HPDE6-E6E7 (cell line): ENCODE measurements around the gene SLC1A3.

Source experiments
- DNase-seq: peaks from one replicate; pipeline ENCODE4 v3.0.0; 2011; ENCODE audit warnings: missing footprints; ENCODE audit errors: extremely low spot score

Gene SLC1A3

DNA sequence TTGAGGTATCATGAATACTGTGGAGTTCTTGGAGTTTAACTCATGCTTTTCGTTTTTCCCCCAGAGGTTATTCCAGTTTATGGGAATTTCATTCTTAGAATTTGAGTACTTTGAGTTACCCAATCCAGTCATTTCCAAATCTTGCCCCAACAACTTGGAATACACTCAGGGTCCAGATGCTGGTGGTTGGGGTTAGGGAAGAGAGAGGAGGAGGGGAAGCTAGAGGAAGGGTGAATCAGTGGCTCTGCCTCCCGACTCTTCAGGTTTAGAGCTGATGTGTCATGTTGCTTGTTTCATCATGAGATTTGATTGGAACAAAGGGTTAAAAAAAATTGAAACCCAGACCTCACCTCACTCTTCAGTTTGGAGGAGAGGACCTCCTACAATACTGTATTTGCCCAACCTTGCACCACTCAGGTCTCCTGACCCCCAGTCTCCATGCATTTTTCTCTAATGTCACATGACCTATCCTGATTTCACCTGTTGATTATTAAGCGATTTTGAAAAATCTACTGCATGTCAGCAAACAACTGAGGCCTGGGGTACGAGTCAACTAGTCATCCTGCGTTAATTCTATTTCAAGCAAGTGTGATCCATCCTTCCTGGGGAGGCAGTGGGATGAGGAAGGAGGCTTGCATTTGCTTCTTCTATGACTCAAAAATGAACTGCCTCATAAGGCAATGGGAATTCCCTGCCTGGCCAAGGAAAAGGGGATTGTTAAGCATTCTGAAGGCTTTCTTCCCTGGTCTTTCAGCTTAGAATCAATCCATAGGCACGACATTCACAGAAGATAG lies 6.2 kb upstream of the SLC1A3 start:
- no peak for DNase-seq

DNA sequence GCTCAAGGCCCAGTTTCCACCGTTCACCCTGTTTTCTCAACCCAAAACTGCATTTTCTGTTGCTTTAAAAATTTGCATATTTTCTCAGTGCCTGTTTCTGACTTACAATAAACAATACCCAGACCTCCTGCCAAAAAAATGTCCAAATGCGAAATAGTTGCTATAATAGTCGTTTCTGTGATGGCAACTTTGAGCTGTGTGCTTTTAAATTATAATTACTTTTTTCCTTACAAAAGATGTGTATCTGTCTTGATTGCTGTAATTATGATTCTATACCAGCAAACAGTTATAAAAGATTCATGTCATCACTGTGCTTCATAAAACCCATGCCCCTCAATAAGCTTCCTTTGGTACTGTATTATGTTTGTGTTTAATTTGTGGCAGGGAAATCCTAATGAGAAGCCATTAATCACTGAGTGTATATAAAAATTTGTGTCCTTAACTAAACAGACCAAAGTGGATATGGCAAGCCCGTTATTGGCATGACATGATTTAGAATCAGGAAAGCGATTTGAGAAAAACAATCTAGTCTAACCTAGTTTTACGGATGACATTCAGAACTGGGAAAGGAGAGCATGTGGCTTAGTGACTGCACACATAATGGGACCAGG lies 5.4 kb upstream of the SLC1A3 start:
- DNase-seq, result no peak

DNA sequence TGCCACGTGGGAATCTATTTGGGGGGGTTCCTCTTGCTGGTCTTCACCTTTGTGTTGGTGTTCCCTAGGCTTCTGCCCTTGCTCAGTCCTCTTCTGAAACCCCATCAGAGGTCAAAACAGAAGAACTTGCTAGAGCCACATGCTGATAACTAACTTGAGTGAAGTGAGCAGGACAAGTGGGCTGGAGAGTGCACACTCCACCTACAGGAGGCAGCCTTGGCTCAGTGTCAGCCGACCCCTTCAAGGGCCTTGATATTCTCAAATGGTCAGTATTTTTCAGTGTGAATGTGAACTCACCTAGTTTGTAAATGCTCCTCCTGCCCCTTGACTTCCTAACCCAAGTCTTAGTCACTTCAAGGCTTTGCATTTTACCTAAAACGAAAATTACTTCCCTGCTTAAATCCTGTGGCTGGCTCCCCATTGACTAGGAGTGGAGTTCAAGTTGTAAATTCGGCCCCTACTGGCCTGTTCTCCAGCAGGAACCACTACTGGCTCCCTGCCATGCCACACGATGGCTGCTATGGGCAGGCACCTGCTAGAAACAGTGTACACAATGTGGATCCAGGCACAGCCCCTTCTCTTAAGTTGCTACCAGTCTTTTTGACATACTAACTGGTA lies 3.6 kb upstream of the SLC1A3 start:
- DNase-seq, result no peak

DNA sequence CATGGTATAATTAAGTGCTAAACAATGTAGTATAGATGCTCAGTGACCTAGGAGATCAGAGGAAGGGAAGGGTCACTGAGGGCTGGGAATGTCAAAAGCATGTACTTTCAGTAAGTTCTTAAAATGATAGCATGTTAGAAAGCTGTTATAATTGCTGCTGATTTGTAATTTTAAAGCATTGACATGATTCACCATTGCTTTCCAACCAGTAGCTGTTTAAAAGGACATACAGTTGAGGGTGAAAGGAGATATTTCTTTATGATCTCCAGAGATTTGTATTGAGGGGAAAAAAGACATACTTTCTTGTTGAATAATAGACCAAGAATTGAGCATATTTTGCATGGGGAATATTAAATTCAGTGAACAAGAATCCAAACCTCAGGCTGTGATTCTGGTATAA lies 1.2 kb upstream of the SLC1A3 start:
- DNase-seq, result no peak

DNA sequence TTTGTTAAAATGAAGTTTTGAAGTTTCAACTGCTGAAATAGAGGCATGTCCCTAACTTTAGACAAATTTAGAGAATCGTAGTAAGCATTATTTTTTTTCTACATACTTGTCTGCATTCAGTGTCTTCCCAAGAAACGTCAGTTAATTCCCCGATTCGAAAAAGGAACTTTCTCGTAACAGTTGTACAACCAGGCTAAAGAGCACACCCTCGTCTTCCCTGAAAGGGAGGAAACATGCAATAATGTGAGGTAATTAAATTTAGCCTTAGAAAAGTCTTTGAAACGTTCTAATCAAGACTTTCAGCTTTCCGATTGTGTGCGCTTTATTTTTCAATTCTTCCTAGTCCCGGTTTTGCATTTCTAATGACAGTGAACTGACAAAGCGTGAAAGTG lies 374 bp upstream of the SLC1A3 start:
- no peak for DNase-seq

DNA sequence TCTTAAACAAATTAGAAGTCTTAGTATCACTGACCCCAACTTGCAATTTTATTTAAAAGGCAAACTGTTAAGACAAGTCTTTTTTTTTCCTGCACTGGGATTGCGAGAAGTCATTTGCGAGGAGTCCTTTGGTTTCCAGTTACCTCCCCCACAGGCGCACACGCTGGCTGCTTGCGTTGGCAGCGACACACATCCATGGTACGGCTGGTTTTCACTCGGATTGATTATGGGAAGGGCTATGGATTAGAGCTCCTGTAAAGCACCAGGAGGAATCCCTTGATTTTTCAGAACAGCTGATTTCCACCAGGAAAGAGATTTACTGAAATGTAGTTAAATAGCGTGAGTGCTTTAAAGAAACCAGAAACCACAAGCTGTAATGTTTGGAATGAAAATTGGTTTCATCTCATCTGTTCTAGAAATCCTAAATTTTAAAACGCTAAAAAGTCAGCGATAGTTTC lies 737 bp downstream of the SLC1A3 start:
- DNase-seq, result no peak

DNA sequence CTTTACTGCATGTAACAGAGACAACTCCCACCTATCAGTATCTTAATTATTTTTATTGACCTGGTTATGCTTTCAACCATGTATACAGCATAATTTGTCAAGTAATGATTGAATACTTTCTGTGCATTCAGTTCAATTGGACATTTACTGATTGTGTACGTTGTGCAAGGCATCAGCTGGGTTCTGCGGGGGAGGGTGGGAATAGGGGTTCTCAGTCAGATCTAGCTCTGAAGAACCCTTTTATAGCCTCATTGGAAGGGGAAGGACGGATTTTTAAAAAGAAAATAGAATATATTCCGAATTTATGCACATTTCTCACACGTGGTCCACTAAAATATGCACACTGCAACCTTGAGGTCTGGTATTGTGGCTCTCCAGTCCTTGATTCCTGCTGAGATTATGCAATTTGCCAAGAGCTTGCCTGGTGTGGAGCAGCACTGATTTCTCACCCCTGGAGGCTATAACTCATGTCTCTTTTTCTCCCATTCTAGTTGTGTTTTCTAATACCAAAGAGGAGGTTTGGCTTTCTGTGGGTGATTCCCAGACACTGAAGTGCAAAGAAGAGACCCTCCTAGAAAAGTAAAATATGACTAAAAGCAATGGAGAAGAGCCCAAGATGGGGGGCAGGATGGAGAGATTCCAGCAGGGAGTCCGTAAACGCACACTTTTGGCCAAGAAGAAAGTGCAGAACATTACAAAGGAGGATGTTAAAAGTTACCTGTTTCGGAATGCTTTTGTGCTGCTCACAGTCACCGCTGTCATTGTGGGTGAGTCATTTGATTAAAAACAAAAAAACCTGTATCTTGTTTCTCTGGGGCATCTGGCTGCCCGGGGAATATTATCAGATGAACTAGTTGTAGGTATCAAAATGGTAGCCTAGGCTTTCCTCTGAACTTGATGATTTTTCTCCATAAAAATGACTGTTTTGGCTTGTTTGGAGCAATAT lies 1.7 kb downstream of the SLC1A3 start:
- DNase-seq, result no peak

DNA sequence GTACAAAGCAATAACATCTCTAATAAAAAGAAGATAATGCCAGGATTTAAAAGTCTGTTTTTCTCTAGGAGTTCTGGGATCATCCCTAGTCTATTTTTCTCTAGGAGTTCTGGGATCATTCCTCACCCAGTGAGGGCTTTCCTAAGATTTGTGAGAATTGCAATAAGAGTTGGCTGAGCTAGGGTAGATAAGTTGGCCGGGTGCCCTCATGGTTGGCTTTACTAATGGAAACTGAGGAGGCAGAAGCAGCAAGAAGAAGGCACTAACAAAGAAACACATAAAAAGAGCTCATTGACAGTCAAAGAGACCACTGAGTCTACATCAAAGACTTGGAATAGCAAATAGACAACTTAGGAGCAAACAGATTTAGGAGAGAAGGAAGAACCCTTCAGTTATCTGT lies 4.2 kb downstream of the SLC1A3 start:
- no peak for DNase-seq

DNA sequence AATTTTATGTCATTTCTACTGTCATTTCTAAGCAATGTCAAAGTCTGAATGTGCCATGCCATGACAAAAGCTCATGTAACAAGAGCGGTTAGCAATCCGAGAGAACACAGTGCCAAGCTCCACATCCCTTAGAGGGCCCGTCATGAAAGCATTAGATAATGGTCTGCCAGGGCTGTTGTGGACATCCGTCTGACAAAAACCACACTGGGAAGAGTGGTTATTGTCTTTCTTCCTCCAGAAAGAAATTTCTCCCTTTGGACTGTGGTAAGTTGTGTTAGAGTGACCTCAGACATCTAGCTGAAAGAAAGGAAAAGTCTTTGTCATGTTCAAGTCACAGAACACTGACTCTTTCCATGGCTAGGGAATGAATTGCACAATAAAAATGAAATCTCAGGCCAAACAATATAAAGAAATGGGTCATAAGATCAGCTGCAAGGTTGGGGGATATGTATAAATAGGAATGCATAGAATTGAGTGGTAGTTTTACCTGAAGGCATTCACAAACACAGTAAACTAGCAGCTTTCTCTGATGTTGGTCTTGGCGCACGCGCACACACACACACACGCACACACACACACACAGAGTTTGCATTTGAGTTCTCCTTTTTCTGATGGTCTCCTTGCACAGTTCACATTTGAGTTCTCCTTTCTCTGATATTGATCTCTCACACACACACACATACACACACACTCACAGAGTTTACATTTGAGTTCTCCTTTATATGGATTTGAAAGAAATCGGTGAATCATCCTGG lies 5.3 kb downstream of the SLC1A3 start:
- no peak for DNase-seq

DNA sequence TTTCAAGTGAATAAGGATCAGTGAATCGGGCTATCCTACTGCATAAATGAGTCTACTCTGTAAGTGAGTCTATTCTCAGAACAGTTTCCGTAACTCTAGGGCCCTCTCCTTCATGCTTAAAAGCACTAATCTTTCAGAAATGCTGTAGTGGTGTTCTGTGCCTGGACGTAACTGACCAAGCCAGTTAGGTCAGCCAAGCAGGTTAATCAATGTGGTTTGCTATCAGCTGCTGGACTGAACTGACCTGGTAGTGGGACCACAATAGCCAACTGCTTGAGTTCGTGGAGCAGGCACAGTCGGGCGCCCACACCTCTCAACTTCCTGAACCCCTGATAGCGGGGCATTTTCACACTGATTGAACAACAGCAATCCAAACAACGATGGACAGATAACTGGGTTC lies 6.8 kb downstream of the SLC1A3 start:
- no peak for DNase-seq

DNA sequence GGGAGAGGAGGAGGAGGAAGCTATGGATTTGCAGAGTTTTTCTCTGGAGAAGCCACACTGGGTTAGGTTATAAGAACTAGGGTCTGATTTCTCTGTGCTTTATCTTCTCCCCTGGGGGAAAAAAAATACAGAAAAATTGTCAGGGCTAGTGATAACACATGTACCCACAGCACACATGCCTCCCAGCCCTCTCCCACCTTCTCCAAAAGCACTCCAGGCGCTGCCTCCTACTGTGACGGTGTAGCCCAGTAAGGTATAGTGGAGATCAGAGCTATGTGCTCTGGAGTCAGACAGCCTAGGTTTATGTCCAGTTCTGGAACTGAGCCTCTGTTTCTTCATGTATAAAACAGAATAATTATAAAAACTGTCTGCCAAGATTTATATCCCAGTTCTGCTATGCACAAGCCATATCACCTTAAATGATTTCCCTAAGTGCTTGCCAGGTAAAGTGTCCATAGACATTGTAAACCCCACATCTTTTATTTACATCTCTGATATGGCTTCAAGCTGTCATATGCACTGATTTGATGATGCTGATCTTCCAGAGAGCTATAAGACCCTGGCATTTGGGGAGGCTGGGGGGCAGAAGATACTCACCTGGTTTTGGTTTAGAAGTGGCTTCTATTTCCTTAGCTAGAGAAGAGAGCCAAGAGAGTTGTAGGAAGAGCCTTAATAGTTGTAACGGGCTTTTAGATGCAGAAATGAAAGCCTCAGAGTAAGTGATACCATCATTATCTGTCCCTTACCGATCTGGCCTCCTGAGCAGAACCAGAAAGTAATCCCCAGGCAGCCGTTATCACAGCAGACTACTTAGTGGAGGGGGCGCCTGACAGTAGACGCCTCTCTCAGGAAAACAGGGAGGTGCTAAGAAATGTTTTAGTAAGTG lies 7.6 kb downstream of the SLC1A3 start:
- no peak for DNase-seq

DNA sequence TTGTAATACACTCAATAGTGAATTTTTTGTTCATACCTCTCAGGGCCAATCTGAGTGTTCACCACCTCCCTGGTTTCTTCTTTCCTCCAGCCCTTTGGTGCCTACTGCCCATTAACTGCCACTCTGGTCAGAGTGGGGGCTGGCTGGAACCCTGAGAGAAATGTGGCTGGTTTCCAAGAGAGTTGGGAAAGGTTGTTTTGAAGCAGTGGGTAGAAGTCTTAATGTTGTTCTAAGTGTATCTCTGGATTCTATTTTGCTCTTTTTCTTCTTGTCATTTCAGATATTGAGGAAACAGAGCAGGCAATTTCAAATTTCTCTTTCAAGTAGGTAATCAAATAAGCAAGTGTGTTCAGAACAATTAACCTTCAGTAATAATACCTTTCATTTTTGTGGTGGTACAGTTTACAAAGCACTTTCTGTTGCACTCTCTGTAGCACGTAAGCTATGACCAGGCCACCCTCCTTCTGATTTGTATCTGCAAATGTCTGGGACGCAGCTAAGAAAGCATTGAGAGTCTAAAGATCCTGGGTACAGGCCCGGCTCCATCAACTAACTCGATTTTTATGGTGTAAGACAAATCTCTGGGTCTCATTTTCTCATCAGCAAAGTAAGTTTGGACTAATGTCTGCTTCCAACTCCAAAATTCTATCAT lies 8.4 kb downstream of the SLC1A3 start:
- no peak for DNase-seq

DNA sequence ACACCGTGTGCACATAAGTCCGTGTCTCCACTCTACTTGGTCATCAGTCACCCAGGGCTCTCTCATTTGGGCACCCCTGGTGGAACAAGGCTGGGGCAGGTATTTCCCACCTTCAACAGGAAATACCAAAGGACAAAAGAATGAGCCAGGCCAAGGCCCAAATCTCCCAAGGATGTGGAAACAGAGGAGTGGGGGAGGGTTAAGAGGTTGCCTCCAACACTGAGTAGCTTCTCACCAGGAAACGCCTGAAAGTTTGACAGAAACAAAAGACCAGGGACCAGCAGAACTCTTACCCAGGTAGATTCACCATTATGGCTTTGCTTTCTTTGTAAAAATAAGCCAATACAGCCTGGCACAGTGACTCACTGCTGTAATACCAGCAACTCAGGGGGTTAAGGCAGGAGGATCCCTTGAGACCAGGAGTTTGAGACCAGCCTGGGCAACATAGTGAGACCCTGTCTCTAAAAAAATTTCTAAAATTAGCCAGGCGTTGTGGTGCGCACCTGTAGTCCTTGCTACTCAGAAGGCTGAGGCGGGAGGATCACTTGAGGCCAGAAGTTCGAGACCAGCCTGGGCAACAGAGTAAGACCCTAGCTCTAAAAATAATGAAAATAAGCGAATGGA lies 12.7 kb downstream of the SLC1A3 start:
- no peak for DNase-seq

DNA sequence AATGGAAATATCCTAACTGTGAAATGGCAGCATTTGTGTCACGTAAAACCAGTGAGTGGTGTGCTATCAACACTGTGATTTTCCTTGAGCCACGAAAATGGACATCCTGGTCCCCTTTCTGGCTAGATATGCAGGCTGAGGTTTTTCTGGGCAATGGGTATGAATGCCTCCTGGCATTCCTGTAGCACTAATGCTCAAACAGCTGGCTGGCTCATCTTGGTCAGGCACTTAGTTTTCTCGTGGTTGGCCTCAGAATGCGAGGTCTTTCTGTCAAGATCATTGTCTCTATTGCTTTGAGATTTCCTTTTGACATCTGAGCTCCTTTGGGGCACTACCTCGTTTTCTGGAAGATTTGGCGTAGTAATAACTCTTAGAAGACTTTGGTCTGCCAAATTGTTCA lies 15.6 kb downstream of the SLC1A3 start:
- no peak for DNase-seq

DNA sequence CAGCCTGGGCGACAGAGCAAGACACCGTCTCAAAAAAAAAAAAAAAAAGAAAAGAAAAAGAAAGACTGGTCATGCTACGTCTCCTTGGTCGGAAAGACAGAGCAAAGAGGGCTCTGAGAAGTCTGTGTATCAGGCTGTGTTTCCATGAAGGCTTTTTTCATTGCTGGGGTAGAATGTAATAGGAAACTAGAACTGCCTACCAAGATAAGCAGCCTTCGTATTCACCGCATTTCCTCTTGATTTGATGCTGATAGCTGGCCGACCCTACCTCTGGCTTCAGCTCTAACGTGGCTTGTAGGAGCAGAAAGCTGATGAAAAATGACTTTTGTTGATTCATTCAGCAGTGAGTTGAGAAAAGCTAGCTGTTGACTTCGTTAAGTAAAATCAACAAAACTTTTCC lies 17.4 kb downstream of the SLC1A3 start:
- no peak for DNase-seq

DNA sequence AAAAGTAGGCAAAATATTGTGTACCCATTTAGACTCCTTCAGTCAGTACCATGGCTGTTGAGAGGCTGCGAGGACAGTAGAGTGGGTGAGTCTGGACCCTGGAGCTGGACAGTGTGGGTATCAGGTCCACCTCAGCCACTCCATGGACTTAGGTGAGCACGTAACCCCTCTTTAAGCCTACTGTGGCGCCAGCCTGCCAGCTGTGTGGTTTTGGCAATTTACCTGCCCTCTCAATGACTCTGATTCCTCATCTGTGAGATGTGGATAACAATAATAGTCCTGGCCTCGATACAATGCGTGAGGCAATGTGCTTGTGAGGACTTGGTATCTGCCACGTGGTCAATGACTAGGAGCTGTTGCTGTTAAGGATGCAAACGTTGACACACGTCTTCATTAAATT lies 17.9 kb downstream of the SLC1A3 start:
- no peak for DNase-seq

DNA sequence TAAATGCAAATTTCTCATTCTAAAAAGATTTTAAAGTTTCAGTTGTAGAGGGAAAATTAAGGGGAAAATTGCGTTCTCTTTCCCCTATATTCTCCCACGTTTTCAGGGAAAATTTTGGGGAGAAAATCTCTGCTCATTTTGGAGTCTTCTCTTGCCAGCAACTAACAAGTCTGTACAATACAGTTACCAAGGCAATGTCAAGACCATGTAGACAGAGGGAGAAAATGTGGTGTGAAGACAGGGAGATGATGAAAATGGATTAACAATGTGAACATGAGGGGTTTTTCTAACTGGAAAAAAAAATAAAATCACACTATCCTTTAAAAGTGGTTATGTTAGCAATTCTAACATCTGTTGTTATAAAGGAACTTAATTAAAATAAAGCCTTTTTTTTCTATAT lies 22.3 kb downstream of the SLC1A3 start:
- no peak for DNase-seq

DNA sequence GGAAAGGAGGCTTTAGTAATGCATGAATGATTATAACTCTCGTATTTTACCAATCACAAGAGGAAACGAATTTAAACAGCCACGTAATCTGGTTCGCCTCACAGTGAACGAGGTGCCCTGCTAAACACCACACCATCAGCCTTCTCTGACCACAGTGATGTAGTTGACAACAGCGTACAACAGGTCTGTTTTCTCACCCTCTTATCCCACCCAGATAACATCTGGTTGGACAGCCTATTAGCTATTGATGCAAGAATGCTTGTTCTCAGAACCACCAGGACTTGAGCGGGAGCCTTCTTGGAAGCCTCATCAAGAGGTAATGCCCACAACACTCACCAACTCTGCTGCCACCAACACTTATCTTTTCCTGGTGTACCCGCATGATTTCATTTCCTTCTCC lies 23.3 kb downstream of the SLC1A3 start:
- no peak for DNase-seq
